Adipocyte (in vitro differentiated cells): Measurements from ENCODE around the gene CNTNAP5.

Experiments
- DNase-seq: peaks from one replicate; pipeline ENCODE4 v3.0.0-alpha.2; 2015; ENCODE audit warnings: low read depth
- H3K27me3 ChIP-seq: replicated peaks from 2 replicates; pipeline ENCODE4 v1.7.0; 2013; ENCODE audit warnings: mild to moderate bottlenecking, low read length, moderate library complexity; ENCODE audit not compliant: control insufficient read depth, insufficient read depth
- H3K36me3 ChIP-seq: 2 replicates; pipeline ENCODE4 v1.7.0; 2013; ENCODE audit warnings: low read length, mild to moderate bottlenecking, moderate library complexity; ENCODE audit not compliant: control insufficient read depth, insufficient read depth, severe bottlenecking
- H3K4me1 ChIP-seq: 2 replicates; pipeline ENCODE4 v1.7.0; 2013; ENCODE audit warnings: mild to moderate bottlenecking, low read length, moderate library complexity; ENCODE audit not compliant: control insufficient read depth, insufficient read depth
- H3K4me3 ChIP-seq: 2 replicates; pipeline ENCODE4 v1.7.0; 2013; ENCODE audit warnings: mild to moderate bottlenecking, low read length, moderate library complexity
- H3K9ac ChIP-seq: 2 replicates; pipeline ENCODE4 v1.7.0; 2013; ENCODE audit warnings: mild to moderate bottlenecking, low read length, moderate library complexity
- H3K9me3 ChIP-seq: 2 replicates; pipeline ENCODE4 v1.7.0; 2013; ENCODE audit warnings: mild to moderate bottlenecking, low read length, moderate library complexity; ENCODE audit not compliant: control insufficient read depth

CNTNAP5 gene

DNA sequence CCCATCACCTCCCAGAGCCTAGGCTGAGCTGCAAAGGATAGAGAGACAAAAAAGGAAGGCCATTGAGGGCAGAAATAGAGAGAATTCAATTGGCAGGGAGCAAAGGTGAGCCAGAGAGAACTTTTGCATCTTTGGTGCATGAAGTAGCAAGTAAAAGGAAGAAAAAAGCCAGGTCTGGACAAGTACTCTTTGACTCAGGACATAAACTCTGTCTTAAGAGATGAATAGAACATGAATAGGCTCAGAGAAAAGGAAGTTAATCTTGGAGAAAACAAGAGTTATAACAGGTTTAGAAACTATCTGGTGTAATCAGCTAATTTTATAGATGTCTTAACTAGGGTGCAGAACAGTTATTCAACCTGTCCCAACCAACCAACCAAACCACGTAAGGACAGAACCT lies 95.2 kb downstream of the CNTNAP5 start:
- no peak for DNase-seq
- Histone ChIP-seq H3K27me3 (no peaks in the 10 kb centered on the region), H3K9ac (no peak overlapping the region), H3K4me3 (no peak overlapping the region), H3K9me3 (no peaks in the 10 kb centered on the region), H3K36me3 (no peaks in the 10 kb centered on the region), H3K4me1 (no peaks in the 10 kb centered on the region)

- H3K9ac ChIP-seq: no peak overlapping the region
- H3K36me3 ChIP-seq: no peaks in the 10 kb centered on the region
- no peaks in the 10 kb centered on the region for H3K9me3 ChIP-seq
- H3K4me1 ChIP-seq: no peaks in the 10 kb centered on the region
- no peak for DNase-seq
- H3K27me3 ChIP-seq: no peaks in the 10 kb centered on the region
- H3K4me3 ChIP-seq: no peak overlapping the region
Measured at GRCh38 chr2:124121106-124121505, 96.0 kb downstream of the CNTNAP5 start.

DNA sequence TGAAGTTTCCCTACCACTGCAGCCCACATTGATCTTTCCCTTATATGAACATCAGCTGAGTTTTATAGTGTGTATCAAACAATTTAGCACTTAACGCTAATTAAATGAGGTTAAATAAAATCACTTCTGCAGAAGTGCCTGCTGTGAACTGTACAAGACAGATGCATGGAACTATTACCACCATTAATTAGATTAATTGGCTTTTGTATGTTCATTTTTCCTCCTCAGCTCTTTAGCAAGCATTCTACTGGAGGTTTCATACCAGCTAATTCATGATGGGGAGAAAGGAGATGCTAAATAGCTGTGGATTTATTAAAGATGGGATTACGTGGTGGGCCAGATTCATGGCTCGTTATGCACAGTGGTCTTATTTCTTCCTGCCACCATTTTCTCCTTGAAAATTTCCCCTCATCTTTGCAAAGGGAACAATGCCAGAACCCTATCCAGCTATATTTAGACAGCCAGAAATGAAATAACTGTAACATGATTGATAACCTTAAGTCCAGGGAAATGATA lies 96.7 kb downstream of the CNTNAP5 start:
- H3K27me3 ChIP-seq: no peaks in the 10 kb centered on the region
- no peaks in the 10 kb centered on the region for H3K9me3 ChIP-seq
- H3K9ac ChIP-seq: no peak overlapping the region
- no peaks in the 10 kb centered on the region for H3K4me1 ChIP-seq
- H3K36me3 ChIP-seq: no peaks in the 10 kb centered on the region
- DNase-seq: no peak
- no peak overlapping the region for H3K4me3 ChIP-seq

- H3K4me1 ChIP-seq: no peaks in the 10 kb centered on the region
- H3K4me3 ChIP-seq: no peak overlapping the region
- no peaks in the 10 kb centered on the region for H3K9me3 ChIP-seq
- H3K9ac ChIP-seq: no peak overlapping the region
- H3K36me3 ChIP-seq: no peaks in the 10 kb centered on the region
- H3K27me3 ChIP-seq: no peaks in the 10 kb centered on the region
- DNase-seq: no peak
Measured at GRCh38 chr2:124122340-124122739, 97.3 kb downstream of the CNTNAP5 start.

- Histone ChIP-seq H3K9ac (no peak overlapping the region), H3K27me3 (no peaks in the 10 kb centered on the region), H3K4me3 (no peak overlapping the region), H3K36me3 (no peaks in the 10 kb centered on the region), H3K4me1 (no peaks in the 10 kb centered on the region), H3K9me3 (peaks cover 25% of the 10 kb centered on the region)
- DNase-seq: no peak
Measured at GRCh38 chr2:124131276-124131675, 106.2 kb downstream of the CNTNAP5 start.

GRCh38 chr2:124136110-124136509 lies 111.0 kb downstream of the CNTNAP5 start:
- Histone ChIP-seq H3K9me3 (peaks cover 30% of the 10 kb centered on the region), H3K9ac (no peak overlapping the region), H3K27me3 (no peaks in the 10 kb centered on the region), H3K4me1 (no peaks in the 10 kb centered on the region), H3K4me3 (no peak overlapping the region), H3K36me3 (no peaks in the 10 kb centered on the region)
- DNase-seq: no peak

DNA sequence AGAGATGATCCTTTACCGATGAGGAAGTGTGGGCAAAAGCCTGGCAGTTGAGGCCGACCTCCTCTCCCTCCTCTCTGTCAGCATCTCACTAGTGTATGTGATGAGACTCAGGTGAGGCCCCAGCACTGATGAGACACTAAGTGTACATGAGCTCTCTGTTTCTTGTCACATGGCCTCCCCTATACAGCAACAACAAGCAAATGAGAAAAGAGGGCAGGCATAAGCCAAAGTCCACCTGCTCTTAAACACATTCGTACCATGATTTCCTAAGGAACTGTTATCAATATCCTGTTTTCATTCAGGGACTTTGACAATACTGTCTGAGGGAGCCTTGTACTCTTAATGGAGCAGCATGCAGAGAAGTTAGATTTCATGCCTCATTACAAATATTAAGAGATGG lies 113.0 kb downstream of the CNTNAP5 start:
- peaks cover 30% of the 10 kb centered on the region for H3K9me3 ChIP-seq
- no peaks in the 10 kb centered on the region for H3K4me1 ChIP-seq
- DNase-seq: no peak
- no peaks in the 10 kb centered on the region for H3K27me3 ChIP-seq
- H3K4me3 ChIP-seq: no peak overlapping the region
- no peaks in the 10 kb centered on the region for H3K36me3 ChIP-seq
- no peak overlapping the region for H3K9ac ChIP-seq

GRCh38 chr2:124145982-124146381 lies 120.9 kb downstream of the CNTNAP5 start:
- Histone ChIP-seq H3K4me1 (no peaks in the 10 kb centered on the region), H3K27me3 (no peaks in the 10 kb centered on the region), H3K9ac (no peak overlapping the region), H3K36me3 (no peaks in the 10 kb centered on the region), H3K4me3 (no peak overlapping the region), H3K9me3 (no peaks in the 10 kb centered on the region)
- DNase-seq: no peak

DNA sequence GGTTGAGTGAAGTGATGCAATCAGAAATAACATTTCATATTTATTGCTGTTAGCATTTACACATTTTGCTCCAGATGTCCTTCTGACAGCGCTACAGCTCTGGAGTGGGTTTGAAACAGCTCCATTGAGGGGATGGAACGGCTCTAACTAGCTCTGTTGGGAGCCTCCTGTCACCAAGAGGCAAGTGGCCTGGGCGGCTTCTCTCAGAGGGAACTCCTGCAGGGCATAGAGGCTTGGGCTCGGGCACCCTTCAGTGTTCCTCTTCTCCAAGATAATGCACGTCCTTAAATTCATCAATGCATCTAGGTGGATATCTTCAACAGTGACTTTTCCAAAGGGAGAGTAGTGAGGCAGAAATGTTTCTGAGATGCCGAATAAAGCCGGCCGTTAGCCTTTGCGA lies 122.5 kb downstream of the CNTNAP5 start:
- DNase-seq: no peak
- Histone ChIP-seq H3K9me3 (no peaks in the 10 kb centered on the region), H3K4me3 (no peak overlapping the region)

DNA sequence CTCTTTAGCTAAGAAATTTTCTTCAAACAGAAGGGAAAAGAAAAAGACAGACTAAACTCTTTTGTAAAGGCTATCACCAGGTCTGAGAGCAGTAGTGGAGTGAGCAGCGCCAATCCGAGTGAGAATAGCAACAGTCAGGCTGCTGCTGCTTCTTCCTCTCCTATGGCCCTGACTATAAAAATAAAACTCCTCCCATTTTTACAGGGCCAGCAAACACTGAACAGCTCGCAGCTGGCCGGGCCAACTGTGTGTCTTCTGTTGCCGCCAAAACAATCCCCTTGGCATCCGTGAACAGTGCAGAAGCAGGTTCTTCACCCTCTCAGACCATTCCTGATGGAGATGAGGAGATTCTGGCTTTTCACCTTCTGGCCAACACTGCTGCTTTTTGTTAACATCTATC lies 124.5 kb downstream of the CNTNAP5 start:
- Histone ChIP-seq H3K4me3 (no peak overlapping the region), H3K4me1 (no peaks in the 10 kb centered on the region), H3K9me3 (no peaks in the 10 kb centered on the region), H3K9ac (no peak overlapping the region), H3K36me3 (no peaks in the 10 kb centered on the region), H3K27me3 (no peaks in the 10 kb centered on the region)
- no peak for DNase-seq

More for the DNA sequence above, 122.5 kb downstream of the CNTNAP5 start:
- Histone ChIP-seq H3K36me3 (no peaks in the 10 kb centered on the region), H3K9ac (no peak overlapping the region), H3K4me1 (no peaks in the 10 kb centered on the region), H3K27me3 (no peaks in the 10 kb centered on the region)

DNA sequence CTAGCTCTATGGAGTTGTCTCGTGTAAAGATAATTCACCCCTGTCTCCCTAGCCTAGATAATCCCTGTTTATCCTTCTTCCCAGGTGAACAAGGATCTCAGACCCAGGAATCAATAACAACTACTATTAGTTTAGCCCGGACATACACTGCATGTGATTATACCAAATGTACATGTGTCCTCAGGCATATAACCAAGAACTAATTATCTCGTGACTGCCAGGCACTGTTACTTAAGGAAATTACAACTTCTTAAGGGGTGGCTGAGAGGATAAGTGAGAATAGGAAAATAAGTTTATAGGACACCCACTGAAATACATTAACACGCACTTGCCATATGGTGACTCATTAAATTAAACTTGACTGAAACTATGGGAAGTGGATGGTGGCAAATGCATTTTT lies 126.6 kb downstream of the CNTNAP5 start:
- Histone ChIP-seq H3K27me3 (no peaks in the 10 kb centered on the region), H3K9ac (no peak overlapping the region), H3K36me3 (no peaks in the 10 kb centered on the region), H3K9me3 (no peaks in the 10 kb centered on the region), H3K4me1 (no peaks in the 10 kb centered on the region), H3K4me3 (no peak overlapping the region)
- no peak for DNase-seq

DNA sequence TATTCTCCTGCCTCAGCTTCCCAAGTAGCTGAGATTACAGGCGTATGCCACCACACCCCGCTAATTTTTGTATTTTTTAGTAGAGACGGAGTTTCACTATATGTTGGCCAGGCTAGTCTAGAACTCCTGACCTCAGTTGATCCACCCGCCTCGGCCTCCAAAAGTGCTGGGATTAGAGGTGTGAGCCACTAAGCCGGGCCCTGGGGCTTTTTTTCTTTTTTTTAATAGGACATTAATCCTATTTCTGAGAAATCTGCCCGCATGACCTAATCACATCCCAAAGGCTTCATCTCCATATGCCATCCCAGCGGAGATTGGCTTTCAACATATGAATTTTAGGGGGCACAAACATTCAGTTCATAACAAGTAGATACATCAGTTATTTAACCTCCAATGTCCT lies 128.6 kb downstream of the CNTNAP5 start:
- no peaks in the 10 kb centered on the region for H3K9me3 ChIP-seq
- no peak overlapping the region for H3K9ac ChIP-seq
- H3K27me3 ChIP-seq: no peaks in the 10 kb centered on the region
- DNase-seq: no peak
- no peak overlapping the region for H3K4me3 ChIP-seq
- no peaks in the 10 kb centered on the region for H3K4me1 ChIP-seq
- no peaks in the 10 kb centered on the region for H3K36me3 ChIP-seq
